Keratinocyte (primary cell): ENCODE results near the gene ASPN. TPM values are rescaled to one million over a fixed set of nuclear protein-coding genes. Genes with fewer than 3 reads are reported as not detected.

Experiments
- DNase-seq: peaks from one replicate; pipeline ENCODE4 v3.0.0-alpha.2; 2011; ENCODE audit warnings: low read depth, missing footprints, low spot score
- FAIRE-seq: peaks from 2 replicates; lab custom pipeline; 2011; peaks lifted over from hg19 to GRCh38; lab: Jason Lieb, UNC
- H2AFZ ChIP-seq: 2 replicates; pipeline ENCODE4 v1.6.0; 2012; ENCODE audit warnings: low read length, control low read depth, inconsistent platforms; ENCODE audit not compliant: control insufficient read depth
- H3K27ac ChIP-seq: 2 replicates; pipeline ENCODE4 v1.5.1; 2011; ENCODE audit warnings: low read length; ENCODE audit not compliant: control insufficient read depth, insufficient read depth
- H3K27me3 ChIP-seq: 3 replicates; pipeline ENCODE4 v1.6.0; 2011; ENCODE audit warnings: low read length; ENCODE audit not compliant: control insufficient read depth, insufficient read depth; ENCODE audit errors: extremely low read depth
- H3K36me3 ChIP-seq, 2 experiments: 2 replicates in 1 of 2; 3 replicates in 1 of 2; pipeline ENCODE4 v1.5.1; 2011; ENCODE audit warnings: low read length in 2 of 2, mild to moderate bottlenecking in 1 of 2; ENCODE audit not compliant: control insufficient read depth in 2 of 2, insufficient read depth in 2 of 2; ENCODE audit errors: extremely low read depth in 1 of 2
- H3K4me1 ChIP-seq: 3 replicates; pipeline ENCODE4 v1.5.1; 2011; ENCODE audit warnings: low read length; ENCODE audit not compliant: control insufficient read depth, insufficient read depth; ENCODE audit errors: extremely low read depth
- H3K4me2 ChIP-seq: 3 replicates; pipeline ENCODE4 v1.6.0; 2011; ENCODE audit warnings: low read depth, low read length; ENCODE audit not compliant: control insufficient read depth, insufficient read depth; ENCODE audit errors: extremely low read depth
- H3K4me3 ChIP-seq, 3 experiments: fragments of 200-600 bp in 1 of 3; sonication (generic) in 1 of 3; 2 replicates in 2 of 3; 3 replicates in 1 of 3; pipeline ENCODE4 v1.5.1; 2011 to 2016; ENCODE audit warnings: low read length in 3 of 3, mild to moderate bottlenecking in 3 of 3, control low read depth in 2 of 3, inconsistent platforms in 1 of 3, low read depth in 1 of 3, mixed read lengths in 1 of 3, mixed run types in 1 of 3, moderate library complexity in 1 of 3; ENCODE audit not compliant: control insufficient read depth in 2 of 3, insufficient read depth in 2 of 3; ENCODE audit errors: extremely low read depth in 1 of 3
- H3K79me2 ChIP-seq: 2 replicates; pipeline ENCODE4 v1.6.0; 2012; ENCODE audit warnings: low read length; ENCODE audit not compliant: control insufficient read depth, insufficient read depth
- H3K9ac ChIP-seq: 3 replicates; pipeline ENCODE4 v1.6.0; 2011; ENCODE audit warnings: low read length; ENCODE audit not compliant: control insufficient read depth, insufficient read depth; ENCODE audit errors: extremely low read depth
- H3K9me1 ChIP-seq: 3 replicates; pipeline ENCODE4 v1.6.0; 2011; ENCODE audit warnings: low read length; ENCODE audit not compliant: control insufficient read depth, insufficient read depth; ENCODE audit errors: extremely low read depth
- H3K9me3 ChIP-seq: 2 replicates; pipeline ENCODE4 v1.5.1; 2012; ENCODE audit warnings: low read depth, low read length; ENCODE audit not compliant: control insufficient read depth
- H4K20me1 ChIP-seq: 3 replicates; pipeline ENCODE4 v1.6.0; 2011; ENCODE audit warnings: low read length; ENCODE audit not compliant: control insufficient read depth, insufficient read depth; ENCODE audit errors: extremely low read depth
- CTCF ChIP-seq, 3 experiments: IDR thresholded peaks in 1 of 3; conservative IDR thresholded peaks in 1 of 3; optimal IDR thresholded peaks in 1 of 3; 2 replicates in 2 of 3; 3 replicates in 1 of 3; pipeline versions ENCODE3 to v1.5.1; 2011; ENCODE audit warnings: low read length in 3 of 3, mild to moderate bottlenecking in 3 of 3, moderate library complexity in 2 of 3, control low read depth in 1 of 3, inconsistent platforms in 1 of 3; ENCODE audit not compliant: insufficient read depth in 2 of 3; ENCODE audit errors: extremely low read depth in 1 of 3
- EZH2 ChIP-seq: IDR thresholded peaks from one replicate; pipeline ENCODE4 v1.6.1; 2012; ENCODE audit warnings: inconsistent platforms, mild to moderate bottlenecking, low read length, moderate library complexity
- dilution Hi-C: fragments of 300-500 bp; cut with MboI; formaldehyde crosslinking; loops from one replicate; pipeline ENCODE4 v1.7.0; 2020; ENCODE audit warnings: low sequenced_read_pairs; ENCODE audit not compliant: extremely low pct_ligation_motif_present
- polyA plus RNA-seq, 5 experiments: library from polyadenylated mRNA; depleted of rRNA in 3 of 5; stranded (reverse) in 3 of 5; stranded (forward) in 1 of 5; unstranded in 1 of 5; fragments of >200 nt; gene quantifications; 1 replicate in 1 of 5; 2 replicates in 3 of 5; 3 replicates in 1 of 5; pipeline versions ENCODE4 v1.2.1 to v1.2.3, GENCODE V29; 2011 to 2012; ENCODE audit warnings: missing spikeins in 2 of 5, low read depth in 1 of 5, low replicate concordance in 1 of 5

Gene ASPN
- polyA plus RNA-seq, 1 donor (not counting 4 experiments of a cell fraction or from before 2014, with no cell fraction given): 0.63 TPM

- H3K9ac ChIP-seq: no peak overlapping the region
- no peaks in the 10 kb centered on the region for H3K9me1 ChIP-seq
- H3K27ac ChIP-seq: no peak overlapping the region
- H2AFZ ChIP-seq: no peak overlapping the region
- DNase-seq (no peak), FAIRE-seq (no peak)
- H3K4me1 ChIP-seq: no peaks in the 10 kb centered on the region
- no peaks in the 10 kb centered on the region for H3K9me3 ChIP-seq
- H3K4me3 ChIP-seq: no peak overlapping the region
- H4K20me1 ChIP-seq: no peaks in the 10 kb centered on the region
- no peaks in the 10 kb centered on the region for H3K36me3 ChIP-seq
- H3K79me2 ChIP-seq: no peaks in the 10 kb centered on the region
- TF ChIP-seq EZH2: no peak
- no peak for TF ChIP-seq CTCF (optimal IDR thresholded peaks at IDR 0.05 in 1 of 3, IDR thresholded peaks at IDR 0.05 in 1 of 3, conservative IDR thresholded peaks at IDR 0.05 in 1 of 3; ENCODE audit: extremely low read depth in 1 of 3, insufficient read depth in 2 of 3, low read length in 3 of 3)
- dilution Hi-C loops: no loop called here
- H3K4me2 ChIP-seq: no peak overlapping the region
- no peaks in the 10 kb centered on the region for H3K27me3 ChIP-seq
Measured at GRCh38 chr9:92527832-92528521, 45.7 kb upstream of the ASPN start.

DNA sequence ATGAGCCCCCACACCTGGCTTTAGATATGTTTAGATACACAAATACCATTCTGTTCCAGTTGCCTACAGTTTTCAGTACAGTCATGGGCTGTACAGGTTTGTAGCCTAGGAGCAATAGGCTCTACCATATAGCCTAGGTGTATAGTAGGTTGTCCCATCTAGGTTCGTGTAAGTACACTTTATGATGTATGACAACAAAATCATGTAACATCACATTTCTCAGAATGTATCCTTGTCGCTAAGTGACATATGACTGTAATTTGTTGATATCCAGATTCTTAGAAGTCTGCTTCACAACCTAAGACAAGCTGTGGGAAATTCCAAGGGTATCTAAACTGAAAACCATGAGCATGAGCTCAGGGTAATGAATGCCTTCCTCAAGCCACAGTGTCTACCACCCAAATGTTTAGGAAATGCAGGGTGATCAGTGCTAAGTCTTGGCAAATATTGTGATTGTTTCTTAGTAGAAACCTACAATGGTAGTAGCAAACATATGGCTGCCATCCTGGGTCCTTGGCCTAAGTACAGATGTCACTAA is 45.1 kb upstream of the ASPN start:
- no peaks in the 10 kb centered on the region for H3K36me3 ChIP-seq
- no peaks in the 10 kb centered on the region for H3K4me1 ChIP-seq
- no peaks in the 10 kb centered on the region for H4K20me1 ChIP-seq
- peak; percentile 26 for FAIRE-seq
- H3K27ac ChIP-seq: no peak overlapping the region
- H3K79me2 ChIP-seq: no peaks in the 10 kb centered on the region
- DNase-seq: no peak
- no peak overlapping the region for H3K4me2 ChIP-seq
- dilution Hi-C loops: no loop called here
- no peaks in the 10 kb centered on the region for H3K27me3 ChIP-seq
- no peak overlapping the region for H3K4me3 ChIP-seq
- H3K9me1 ChIP-seq: no peaks in the 10 kb centered on the region
- no peak overlapping the region for H3K9ac ChIP-seq
- TF ChIP-seq EZH2 (no peak), CTCF (optimal IDR thresholded peaks at IDR 0.05 in 1 of 3, IDR thresholded peaks at IDR 0.05 in 1 of 3, conservative IDR thresholded peaks at IDR 0.05 in 1 of 3; ENCODE audit: extremely low read depth in 1 of 3, insufficient read depth in 2 of 3, low read length in 3 of 3) (no peak)
- H2AFZ ChIP-seq: no peak overlapping the region
- no peaks in the 10 kb centered on the region for H3K9me3 ChIP-seq
